ENCODE measurements around the gene TMEM238L.

TMEM238L gene

DNA sequence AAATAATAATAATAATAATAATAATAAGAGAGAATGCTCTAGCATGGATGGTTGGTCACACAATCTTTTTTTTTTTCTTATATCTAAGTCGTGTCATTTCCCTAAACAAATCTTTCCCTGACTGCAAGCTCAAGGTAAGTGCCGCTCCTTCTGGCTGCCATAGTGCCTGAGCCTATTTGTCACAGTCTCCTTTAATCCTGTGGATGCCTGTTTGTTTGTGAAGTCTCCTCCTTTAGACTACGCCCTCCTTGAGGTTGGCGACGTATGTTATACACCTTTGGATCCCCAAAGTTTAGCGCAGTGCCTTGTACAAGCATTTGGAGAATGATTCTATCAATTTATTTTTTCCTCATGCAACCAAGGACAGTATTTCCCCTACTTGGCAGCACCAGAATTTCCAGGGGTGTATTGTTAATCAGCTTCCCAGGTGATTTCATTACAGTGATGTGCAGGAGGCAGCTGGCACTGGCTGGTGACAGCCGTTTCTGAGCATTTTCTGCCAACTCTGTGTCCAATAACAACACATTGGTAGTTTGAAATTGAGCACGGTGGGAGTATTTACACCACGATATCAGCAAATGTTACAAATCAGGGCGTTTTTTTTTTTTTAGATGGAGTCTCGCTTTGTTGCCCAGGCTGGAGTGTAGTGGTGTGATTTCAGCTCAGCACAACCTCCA, 26.6 kb downstream of the TMEM238L start:
- no peak for DNase-seq (ENCODE audit: low read depth)
- H3K4me3 ChIP-seq (ENCODE audit: low read length): no peak overlapping the region
- TF ChIP-seq, protein P1, sequence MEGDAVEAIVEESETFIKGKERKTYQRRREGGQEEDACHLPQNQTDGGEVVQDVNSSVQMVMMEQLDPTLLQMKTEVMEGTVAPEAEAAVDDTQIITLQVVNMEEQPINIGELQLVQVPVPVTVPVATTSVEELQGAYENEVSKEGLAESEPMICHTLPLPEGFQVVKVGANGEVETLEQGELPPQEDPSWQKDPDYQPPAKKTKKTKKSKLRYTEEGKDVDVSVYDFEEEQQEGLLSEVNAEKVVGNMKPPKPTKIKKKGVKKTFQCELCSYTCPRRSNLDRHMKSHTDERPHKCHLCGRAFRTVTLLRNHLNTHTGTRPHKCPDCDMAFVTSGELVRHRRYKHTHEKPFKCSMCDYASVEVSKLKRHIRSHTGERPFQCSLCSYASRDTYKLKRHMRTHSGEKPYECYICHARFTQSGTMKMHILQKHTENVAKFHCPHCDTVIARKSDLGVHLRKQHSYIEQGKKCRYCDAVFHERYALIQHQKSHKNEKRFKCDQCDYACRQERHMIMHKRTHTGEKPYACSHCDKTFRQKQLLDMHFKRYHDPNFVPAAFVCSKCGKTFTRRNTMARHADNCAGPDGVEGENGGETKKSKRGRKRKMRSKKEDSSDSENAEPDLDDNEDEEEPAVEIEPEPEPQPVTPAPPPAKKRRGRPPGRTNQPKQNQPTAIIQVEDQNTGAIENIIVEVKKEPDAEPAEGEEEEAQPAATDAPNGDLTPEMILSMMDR (IDR thresholded peaks at IDR 0.05; ENCODE audit: insufficient read depth, low read depth, low read length, missing control alignments): no peak

DNA sequence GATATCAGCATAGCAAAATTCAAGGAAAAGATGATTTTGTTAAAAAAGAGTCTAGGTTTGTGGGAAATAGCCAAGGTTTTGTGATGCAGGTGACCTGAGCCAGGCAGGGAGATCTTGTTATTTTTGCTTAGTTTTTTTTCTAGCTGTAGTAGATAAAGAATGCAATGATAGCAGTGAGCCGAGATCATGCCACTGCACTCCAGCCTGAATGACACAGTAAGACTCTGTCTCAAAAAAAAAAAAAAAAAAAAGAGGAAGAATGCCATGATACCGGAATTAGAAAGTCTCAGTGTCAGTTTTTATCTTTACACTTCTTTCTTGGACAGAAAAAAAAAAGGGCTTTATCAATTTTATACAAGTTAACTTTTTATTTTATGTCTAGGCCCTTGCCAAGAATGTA, 27.5 kb downstream of the TMEM238L start:
- TF ChIP-seq, protein P1 (IDR thresholded peaks at IDR 0.05; ENCODE audit: insufficient read depth, low read depth, low read length, missing control alignments): no peak
- H3K4me3 ChIP-seq (ENCODE audit: low read length): no peak overlapping the region
- no peak for DNase-seq (ENCODE audit: low read depth)

DNA sequence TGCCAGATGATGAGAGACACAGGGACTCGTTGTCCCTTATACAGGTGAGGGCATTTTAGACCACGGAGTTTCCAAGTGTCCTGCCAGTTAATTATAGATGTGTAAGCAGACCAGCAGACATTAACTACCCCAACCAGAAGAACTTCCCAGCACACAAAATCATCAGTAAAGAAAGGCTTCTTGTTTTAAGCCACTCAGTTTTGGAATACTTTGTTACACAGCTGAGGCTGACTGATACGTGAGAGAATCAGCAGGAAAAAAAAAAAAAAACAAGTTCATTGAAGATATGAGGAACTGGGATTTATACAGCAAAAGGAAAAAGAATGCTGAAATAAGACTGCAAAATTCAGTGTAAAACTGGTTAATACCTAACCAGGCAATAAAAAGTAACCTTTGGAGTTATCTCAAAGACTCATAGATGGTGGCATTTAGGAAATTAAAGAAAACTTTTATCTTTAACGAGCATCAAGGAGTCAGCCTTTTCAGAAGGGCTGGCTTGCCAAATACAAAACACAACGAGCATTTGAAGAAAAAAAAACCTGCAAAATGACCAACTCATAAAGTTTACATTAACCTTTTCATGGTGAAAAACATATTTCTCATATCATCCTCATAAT, 28.1 kb downstream of the TMEM238L start:
- no peak overlapping the region for H3K4me3 ChIP-seq (ENCODE audit: low read length)
- DNase-seq (ENCODE audit: low read depth): no peak
- TF ChIP-seq, protein P1 (IDR thresholded peaks at IDR 0.05; ENCODE audit: insufficient read depth, low read depth, low read length, missing control alignments): no peak

DNA sequence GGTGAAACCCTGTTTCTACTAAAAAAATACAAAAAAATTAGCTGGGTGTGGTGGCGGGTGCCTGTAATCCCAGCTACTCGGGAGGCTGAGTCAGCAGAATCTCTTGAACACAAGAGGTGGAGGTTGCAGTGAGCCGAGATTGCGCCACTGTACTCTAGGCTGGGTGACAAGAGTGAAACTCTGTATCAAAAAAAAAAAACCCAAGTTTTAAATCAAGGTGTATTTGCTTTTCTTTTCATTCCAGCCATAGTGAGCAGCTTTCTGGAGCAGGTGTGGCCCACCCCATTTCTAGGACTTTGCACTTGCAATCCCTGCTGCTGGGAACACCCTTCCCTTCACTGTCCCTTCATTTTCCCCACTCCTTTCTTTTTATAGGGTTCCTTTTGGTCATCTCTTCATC, 28.8 kb downstream of the TMEM238L start:
- no peak for DNase-seq (ENCODE audit: low read depth)
- TF ChIP-seq, protein P1 (IDR thresholded peaks at IDR 0.05; ENCODE audit: insufficient read depth, low read depth, low read length, missing control alignments): no peak
- no peak overlapping the region for H3K4me3 ChIP-seq (ENCODE audit: low read length)

DNA sequence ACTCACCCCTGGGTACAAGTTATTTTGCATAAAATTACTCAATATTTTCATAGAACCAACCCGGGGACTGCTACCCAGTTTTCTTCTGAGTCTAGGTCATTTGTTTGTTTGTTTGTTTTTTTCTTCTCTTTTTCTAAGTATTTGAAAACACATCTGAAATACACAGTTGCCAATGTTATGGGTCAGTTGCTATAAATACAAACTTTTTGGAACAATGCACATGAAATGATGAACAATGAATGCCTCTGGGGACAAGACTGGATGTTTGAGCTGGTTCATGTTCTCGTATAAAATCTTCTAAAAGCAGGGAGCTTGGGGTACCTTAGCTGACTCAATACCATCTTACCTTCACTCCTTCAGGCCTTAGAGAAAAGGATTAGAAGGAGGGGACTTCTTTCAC, 30.5 kb downstream of the TMEM238L start:
- H3K4me3 ChIP-seq (ENCODE audit: low read length): no peak overlapping the region
- TF ChIP-seq, protein P1 (IDR thresholded peaks at IDR 0.05; ENCODE audit: insufficient read depth, low read depth, low read length, missing control alignments): no peak
- no peak for DNase-seq (ENCODE audit: low read depth)

DNA sequence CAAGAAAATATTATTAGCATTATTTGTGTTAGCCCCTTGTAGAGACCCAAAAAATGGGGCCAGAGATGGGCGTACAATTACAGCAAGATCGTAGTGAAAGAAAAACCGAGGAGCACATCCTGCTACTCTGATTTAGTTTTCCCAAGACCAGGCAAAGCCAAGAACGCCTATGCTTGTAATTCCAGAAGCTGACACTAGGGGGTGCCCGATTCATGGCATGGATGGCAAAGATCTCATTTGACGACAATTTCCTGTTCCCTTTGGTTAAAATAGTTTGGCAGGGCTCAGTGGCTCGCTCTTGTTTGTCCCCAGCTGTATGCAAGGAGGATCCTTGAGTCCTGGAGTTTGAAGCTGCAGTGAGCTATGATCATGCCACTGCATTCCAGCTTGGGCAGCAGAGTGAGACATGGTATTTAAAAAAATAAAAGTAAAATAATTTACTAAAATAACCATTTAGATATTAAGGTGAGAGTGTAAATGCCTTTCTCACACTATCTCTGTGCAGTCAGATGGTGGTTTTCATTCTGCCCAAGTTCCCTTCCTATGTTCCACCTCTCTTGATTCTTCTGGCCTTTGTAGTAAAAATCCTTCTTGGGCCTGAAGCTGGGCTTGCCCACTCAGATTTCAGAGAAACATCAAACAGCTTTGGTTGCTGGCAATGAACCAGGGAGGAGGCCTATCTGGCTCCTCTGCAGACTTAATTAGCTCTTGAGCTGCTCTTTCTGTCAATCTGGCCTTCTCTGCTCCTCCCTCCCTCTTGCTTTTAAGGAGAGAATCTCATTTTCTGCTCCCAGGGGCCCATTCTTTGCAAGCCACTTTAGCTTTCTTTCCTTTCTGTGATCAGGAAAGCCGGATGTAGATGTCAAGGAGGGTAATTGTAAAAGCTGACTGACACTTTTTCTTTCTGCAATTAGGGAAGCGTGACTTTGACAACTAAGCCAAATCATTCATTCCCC, 31.2 kb downstream of the TMEM238L start:
- H3K4me3 ChIP-seq (ENCODE audit: low read length): no peak overlapping the region
- TF ChIP-seq, protein P1 (IDR thresholded peaks at IDR 0.05; ENCODE audit: insufficient read depth, low read depth, low read length, missing control alignments): peak; percentile 49
- DNase-seq (ENCODE audit: low read depth): no peak
